GM19035 (cell line): ENCODE results near the gene SORCS2.

Experiments used
- ATAC-seq: cut with Tn5 transposase; IDR thresholded peaks from one replicate; pipeline ENCODE4 v1.9.1; 2021; ENCODE audit not compliant: unreplicated experiment

The SORCS2 gene

GRCh38 chr4:7745301-7745885 is 553.1 kb downstream of the SORCS2 start:
- no peak for ATAC-seq

- ATAC-seq = no peak
Observed at GRCh38 chr4:7746351-7747061, 554.2 kb downstream of the SORCS2 start.

DNA sequence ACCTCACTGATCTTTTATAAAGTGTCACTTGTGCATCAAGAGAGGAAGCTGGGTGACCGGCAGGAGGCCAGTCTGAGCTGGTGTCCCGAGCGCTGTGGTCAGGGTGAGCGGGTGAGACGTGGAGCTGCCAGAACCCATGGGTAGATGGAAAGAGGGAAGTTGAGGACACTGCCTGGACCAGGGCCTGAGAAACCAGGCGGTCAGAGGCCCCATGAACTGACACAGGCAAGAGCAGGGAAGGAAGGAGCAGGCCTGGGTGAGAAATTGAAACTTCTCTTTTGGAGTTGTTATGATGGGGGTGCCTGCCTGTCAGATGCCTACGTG is 554.7 kb downstream of the SORCS2 start:
- no peak for ATAC-seq

GRCh38 chr4:7747566-7747965 is 555.2 kb downstream of the SORCS2 start:
- no peak for ATAC-seq

- ATAC-seq = no peak
Observed at GRCh38 chr4:7750523-7750922, 558.2 kb downstream of the SORCS2 start.

GRCh38 chr4:7750972-7751371 is 558.6 kb downstream of the SORCS2 start:
- no peak for ATAC-seq

DNA sequence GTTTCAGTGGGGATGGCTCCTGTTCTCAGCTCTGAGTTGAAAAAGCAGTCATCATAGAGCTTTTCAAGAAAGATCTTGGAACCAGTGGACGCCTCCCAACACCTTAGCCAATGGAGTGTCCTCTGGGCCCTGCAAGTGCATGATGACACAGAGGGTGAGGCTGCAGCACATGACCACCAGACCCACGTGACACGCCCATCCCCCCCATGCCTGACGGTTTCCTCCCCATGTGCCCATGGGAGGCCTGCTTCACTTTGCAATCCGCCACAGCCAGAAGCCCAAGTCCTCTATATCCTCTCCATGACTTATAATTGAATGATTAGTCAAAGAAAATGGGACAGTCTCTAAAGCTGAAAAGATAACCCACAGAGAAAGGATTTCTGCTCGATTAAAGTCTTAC is 560.3 kb downstream of the SORCS2 start:
- ATAC-seq = no peak

DNA sequence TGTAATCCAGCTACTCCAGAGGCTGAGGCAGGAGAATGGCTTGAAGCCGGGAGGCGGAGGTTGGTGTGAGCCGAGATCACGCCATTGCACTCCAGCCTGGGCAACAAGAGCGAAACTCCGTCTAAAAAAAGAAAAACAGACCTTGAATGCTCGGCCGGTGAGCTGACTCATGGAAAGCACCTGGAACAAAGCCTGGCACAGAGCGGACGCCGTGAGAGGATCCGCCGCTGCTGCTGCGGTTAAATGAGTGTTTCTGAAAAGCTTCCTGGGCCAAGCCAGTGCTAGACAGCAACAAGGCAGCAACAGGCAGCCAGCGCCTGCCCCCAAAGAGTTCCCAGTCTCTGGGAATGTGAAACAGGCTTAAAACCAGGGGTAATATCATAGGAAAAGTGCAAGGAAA is 560.9 kb downstream of the SORCS2 start:
- no peak for ATAC-seq

GRCh38 chr4:7753931-7754465 is 561.7 kb downstream of the SORCS2 start:
- ATAC-seq = no peak

GRCh38 chr4:7754565-7755262 is 562.4 kb downstream of the SORCS2 start:
- no peak for ATAC-seq

- ATAC-seq = no peak
Observed at GRCh38 chr4:7755561-7755960, 563.2 kb downstream of the SORCS2 start.

DNA sequence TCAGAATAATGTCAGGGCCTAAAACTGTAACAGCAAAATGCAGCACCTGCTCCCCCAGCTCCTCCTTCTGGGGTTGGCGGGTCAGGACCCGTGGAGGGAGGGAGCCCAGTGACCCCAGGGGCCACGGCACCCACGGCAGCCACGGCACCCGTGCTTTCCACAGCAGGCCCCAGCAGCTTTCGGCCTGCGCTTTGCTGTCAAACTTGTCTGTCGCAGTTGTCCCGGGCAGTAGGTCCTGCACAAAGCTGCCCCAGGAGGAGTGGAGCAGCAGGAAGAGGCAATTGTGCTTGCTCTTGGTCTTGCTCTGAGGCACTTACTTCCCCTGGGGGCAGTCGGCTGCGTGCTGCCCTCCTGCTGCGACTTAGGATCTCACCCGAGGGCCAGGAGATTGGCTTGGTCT is 563.7 kb downstream of the SORCS2 start:
- ATAC-seq = no peak

GRCh38 chr4:7756561-7757355 is 564.4 kb downstream of the SORCS2 start:
- ATAC-seq = no peak

DNA sequence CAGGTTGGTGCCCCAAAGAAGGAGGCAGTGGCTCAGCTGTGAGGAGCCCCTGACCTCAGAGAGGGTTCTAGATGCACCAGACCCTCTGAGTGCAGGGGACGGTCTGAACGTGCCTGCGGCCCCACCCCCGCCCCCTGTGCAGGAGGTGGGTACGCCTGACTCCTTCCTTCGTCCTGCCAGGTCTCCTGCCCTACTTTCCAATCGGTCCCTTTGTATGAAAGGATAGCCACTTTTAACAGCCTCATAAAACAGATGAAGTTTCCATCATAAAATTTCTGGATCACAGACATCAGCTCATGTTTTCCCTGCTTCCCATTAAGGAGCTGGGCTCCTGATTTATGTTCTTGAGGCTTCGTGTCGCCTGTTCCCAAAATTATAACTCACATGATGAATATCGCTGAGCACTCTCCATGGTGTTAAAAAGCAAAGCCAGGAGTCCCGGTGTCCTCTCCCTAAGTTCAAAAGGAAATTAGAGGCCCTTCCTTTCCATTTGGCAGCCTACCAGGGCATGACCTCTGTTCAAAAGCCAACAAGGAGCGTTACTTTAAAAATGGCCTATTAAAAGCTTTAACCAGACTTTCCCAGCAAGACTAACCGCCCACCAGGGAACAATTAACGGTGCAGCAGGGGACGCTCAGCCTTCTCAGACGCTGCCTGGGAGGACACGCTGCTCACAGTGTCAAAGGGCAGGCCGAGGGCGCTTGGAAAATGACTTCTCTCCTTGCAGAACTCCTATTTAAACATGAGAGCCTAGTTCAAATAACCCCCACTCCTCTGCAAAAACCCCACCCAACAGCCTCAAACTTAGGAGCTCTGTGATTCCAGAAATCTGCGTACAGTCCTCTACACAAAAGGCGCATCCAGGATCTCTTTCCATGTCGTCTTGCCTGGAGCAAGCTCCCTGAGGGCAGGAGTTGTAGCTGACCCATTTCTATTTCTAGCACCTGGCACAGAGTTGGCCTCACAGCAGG is 565.4 kb downstream of the SORCS2 start:
- ATAC-seq = no peak

- no peak for ATAC-seq
Observed at GRCh38 chr4:7758476-7758875, 566.1 kb downstream of the SORCS2 start.

DNA sequence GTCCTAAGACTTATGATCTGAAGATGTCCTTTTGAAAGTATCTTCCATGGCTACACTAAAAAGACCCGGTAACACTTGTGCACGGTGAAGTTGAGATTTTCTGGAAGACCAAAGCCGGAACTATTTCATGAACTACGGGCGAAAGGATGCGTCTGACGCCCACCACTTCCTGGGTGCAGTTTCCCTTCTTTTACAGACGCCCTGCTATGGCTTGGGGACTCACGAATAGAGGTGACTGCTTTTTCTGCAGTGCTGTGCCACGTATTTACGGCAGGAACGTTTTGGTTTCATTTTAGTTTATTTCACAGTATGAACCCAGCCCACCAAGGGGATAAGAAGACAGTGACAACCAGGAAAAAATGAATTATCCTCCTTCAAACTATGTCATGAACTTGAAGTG is 566.9 kb downstream of the SORCS2 start:
- ATAC-seq = no peak

DNA sequence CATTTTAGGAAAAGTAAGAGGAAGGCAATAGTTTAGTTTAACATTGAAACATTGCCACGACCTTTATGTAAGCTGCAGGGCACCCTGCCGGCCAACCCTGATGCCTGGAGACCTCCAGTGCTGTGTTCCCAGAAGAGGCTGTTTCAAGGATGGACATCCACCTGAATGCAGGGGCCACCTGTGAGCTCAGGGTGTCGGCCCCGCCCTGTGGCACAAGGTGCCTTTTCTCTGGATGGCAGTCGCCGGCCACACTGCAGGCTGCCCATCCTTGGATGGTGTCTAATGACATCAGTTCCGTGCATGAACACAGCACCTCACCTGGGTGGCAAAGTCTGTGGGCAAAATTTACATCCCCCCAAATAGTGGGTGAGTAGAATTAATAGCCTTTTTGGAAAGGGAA is 567.3 kb downstream of the SORCS2 start:
- no peak for ATAC-seq

DNA sequence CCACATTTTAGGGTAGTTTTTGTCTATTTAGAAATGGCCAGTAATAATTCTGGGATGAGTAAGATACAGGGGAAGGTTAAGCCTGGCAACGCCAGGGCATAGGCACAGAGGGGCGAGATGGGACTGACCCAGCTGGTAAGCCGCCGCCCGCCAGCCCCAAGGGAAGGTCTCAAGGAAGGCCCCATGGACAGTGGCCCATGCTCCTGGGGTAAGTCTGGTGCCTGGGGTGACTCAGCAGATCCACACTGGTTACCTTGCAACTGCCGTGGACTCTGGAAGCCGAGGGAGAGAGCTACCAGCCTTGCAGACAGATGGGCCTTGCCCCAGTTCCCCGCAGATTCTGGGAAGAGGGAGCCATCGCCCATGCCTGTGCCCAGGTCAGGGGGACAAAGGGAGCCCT is 567.9 kb downstream of the SORCS2 start:
- no peak for ATAC-seq

- ATAC-seq = no peak
Observed at GRCh38 chr4:7760706-7761105, 568.4 kb downstream of the SORCS2 start.

- no peak for ATAC-seq
Observed at GRCh38 chr4:7761312-7761711, 569.0 kb downstream of the SORCS2 start.
